GM23338 (cell line): ENCODE data around the gene CHN2. TPM values are rescaled to one million over a fixed set of nuclear protein-coding genes. Genes with fewer than 3 reads are reported as not detected.

Source experiments
- ATAC-seq: fragments of 200-7000 bp; cut with Tn5 transposase; 3 replicates; pipeline ENCODE4 v1.9.1; 2020
- DNase-seq: peaks from one replicate; pipeline ENCODE4 v3.0.0-alpha.2; 2015; ENCODE audit warnings: low spot score
- H2AFZ ChIP-seq: fragments of 200-600 bp; sonication (generic); 2 replicates; pipeline ENCODE4 v1.8.0; 2016; ENCODE audit warnings: antibody characterized with exemption, mild to moderate bottlenecking, moderate library complexity
- H3F3A ChIP-seq: fragments of 200-600 bp; sonication (generic); replicated peaks from 2 replicates; pipeline ENCODE4 v1.8.0; 2017; ENCODE audit warnings: antibody characterized with exemption, mixed run types, low read depth
- H3K27ac ChIP-seq: fragments of 200-600 bp; sonication (generic); 2 replicates; pipeline ENCODE4 v1.6.1; 2016; ENCODE audit warnings: low read depth
- H3K27me3 ChIP-seq: fragments of 200-600 bp; sonication (generic); 2 replicates; pipeline ENCODE4 v1.8.0; 2016; ENCODE audit warnings: mild to moderate bottlenecking, mixed run types, moderate library complexity; ENCODE audit not compliant: insufficient read depth
- H3K36me3 ChIP-seq: fragments of 200-600 bp; sonication (generic); 2 replicates; pipeline ENCODE4 v1.8.0; 2016; ENCODE audit warnings: mild to moderate bottlenecking; ENCODE audit not compliant: insufficient read depth
- H3K4me1 ChIP-seq: fragments of 200-600 bp; sonication (generic); 2 replicates; pipeline ENCODE4 v1.8.0; 2016; ENCODE audit warnings: mild to moderate bottlenecking, moderate library complexity; ENCODE audit not compliant: insufficient read depth
- H3K4me2 ChIP-seq: fragments of 200-600 bp; sonication (generic); 2 replicates; pipeline ENCODE4 v1.7.1; 2017; ENCODE audit warnings: mixed run types
- H3K4me3 ChIP-seq: fragments of 200-600 bp; sonication (generic); 2 replicates; pipeline ENCODE4 v1.6.1; 2016; ENCODE audit warnings: mixed run types
- H3K79me2 ChIP-seq: fragments of 200-600 bp; sonication (generic); replicated peaks from 2 replicates; pipeline ENCODE4 v1.8.0; 2017; ENCODE audit warnings: mild to moderate bottlenecking; ENCODE audit not compliant: insufficient read depth
- H3K9me2 ChIP-seq: fragments of 200-600 bp; sonication (generic); 2 replicates; pipeline ENCODE4 v1.8.0; 2017; ENCODE audit not compliant: insufficient read depth
- H4K20me1 ChIP-seq: fragments of 200-600 bp; sonication (generic); replicated peaks from 2 replicates; pipeline ENCODE4 v1.8.0; 2017; ENCODE audit warnings: mild to moderate bottlenecking; ENCODE audit not compliant: insufficient read depth
- H3K27ac Mint-ChIP-seq: 2 replicates; pipeline ENCODE4 v1.8.0; 2020; ENCODE audit warnings: inconsistent platforms, mild to moderate bottlenecking, moderate library complexity, mixed read lengths
- H3K27me3 Mint-ChIP-seq: 3 replicates; pipeline ENCODE4 v1.8.0; 2022; ENCODE audit warnings: low read depth, mild to moderate bottlenecking, moderate library complexity, mixed read lengths, inconsistent platforms; ENCODE audit not compliant: insufficient read depth, poor library complexity
- H3K36me3 Mint-ChIP-seq: 3 replicates; pipeline ENCODE4 v1.8.0; 2021; ENCODE audit warnings: low read depth, mild to moderate bottlenecking, inconsistent platforms, moderate library complexity, mixed read lengths
- H3K4me1 Mint-ChIP-seq: 3 replicates; pipeline ENCODE4 v1.8.0; 2020; ENCODE audit warnings: mild to moderate bottlenecking, inconsistent platforms, mixed read lengths
- H3K4me3 Mint-ChIP-seq: 3 replicates; pipeline ENCODE4 v1.8.0; 2021; ENCODE audit warnings: moderate library complexity, mild to moderate bottlenecking, inconsistent platforms, mixed read lengths
- H3K9me3 Mint-ChIP-seq: 3 replicates; pipeline ENCODE4 v1.8.0; 2020; ENCODE audit warnings: moderate library complexity, mild to moderate bottlenecking, inconsistent platforms, mixed read lengths
- CREB1 ChIP-seq: fragments of 250-450 bp; sonication (Bioruptor Pico); IDR thresholded peaks from 2 replicates; pipeline ENCODE4 v1.5.0; 2020; ENCODE audit warnings: low read depth, mild to moderate bottlenecking, moderate library complexity
- EZH2 ChIP-seq: fragments of 200-600 bp; sonication (generic); IDR thresholded peaks from one replicate; pipeline ENCODE4 v1.8.0; 2017; ENCODE audit warnings: antibody characterized with exemption, mild to moderate bottlenecking, low read depth; ENCODE audit not compliant: unreplicated experiment
- EZH2phosphoT487 ChIP-seq: fragments of 200-600 bp; sonication (generic); IDR thresholded peaks from one replicate; pipeline ENCODE4 v1.8.1; 2018; ENCODE audit warnings: antibody characterized with exemption; ENCODE audit not compliant: unreplicated experiment
- JUNB ChIP-seq: IDR thresholded peaks from one replicate; pipeline ENCODE4 v1.6.1; 2016; ENCODE audit warnings: antibody characterized with exemption; ENCODE audit not compliant: unreplicated experiment
- NANOG ChIP-seq: IDR thresholded peaks from 2 replicates; pipeline ENCODE4 v1.6.1; 2016; ENCODE audit warnings: antibody characterized with exemption, borderline replicate concordance
- ZNF114 ChIP-seq: fragments of 250-450 bp; sonication (Bioruptor Pico); IDR thresholded peaks from 2 replicates; pipeline ENCODE4 v1.5.0; 2020; ENCODE audit warnings: mild to moderate bottlenecking, moderate library complexity
- ZNF331 ChIP-seq: fragments of 250-450 bp; sonication (Bioruptor Pico); IDR thresholded peaks from 2 replicates; pipeline ENCODE4 v1.5.0; 2020; ENCODE audit warnings: low read depth, mild to moderate bottlenecking, moderate library complexity
- polyA plus RNA-seq: library from polyadenylated mRNA; unstranded; fragments of >200 nt; fragmentation: Nextera tagmentation; extraction: Ambion mirVana; gene quantifications from 2 replicates; pipeline ENCODE4 v1.2.1, GENCODE V29; 2016
- total RNA-seq: library from RNA; depleted of rRNA; stranded (reverse); fragments of >200 nt; shearing (Covaris generic); gene quantifications from 2 replicates; pipeline ENCODE4 v1.2.3, GENCODE V29; 2014
- TF ChIP-seq, protein P1 (sequence below): IDR thresholded peaks from 2 replicates; pipeline ENCODE4 v1.6.1; 2016; ENCODE audit warnings: antibody characterized with exemption
- TF ChIP-seq, protein P2 (sequence below): fragments of 250-450 bp; sonication (Bioruptor Pico); IDR thresholded peaks from 2 replicates; pipeline ENCODE4 v1.5.0; 2020; ENCODE audit warnings: mild to moderate bottlenecking, moderate library complexity
- TF ChIP-seq, protein P3 (sequence below): IDR thresholded peaks from one replicate; pipeline ENCODE4 v1.6.1; 2018; ENCODE audit warnings: antibody characterized with exemption; ENCODE audit not compliant: unreplicated experiment

Gene CHN2
- total and polyA plus RNA-seq, 2 experiments from 2014 or later: 6.1 to 7.5 TPM

DNA sequence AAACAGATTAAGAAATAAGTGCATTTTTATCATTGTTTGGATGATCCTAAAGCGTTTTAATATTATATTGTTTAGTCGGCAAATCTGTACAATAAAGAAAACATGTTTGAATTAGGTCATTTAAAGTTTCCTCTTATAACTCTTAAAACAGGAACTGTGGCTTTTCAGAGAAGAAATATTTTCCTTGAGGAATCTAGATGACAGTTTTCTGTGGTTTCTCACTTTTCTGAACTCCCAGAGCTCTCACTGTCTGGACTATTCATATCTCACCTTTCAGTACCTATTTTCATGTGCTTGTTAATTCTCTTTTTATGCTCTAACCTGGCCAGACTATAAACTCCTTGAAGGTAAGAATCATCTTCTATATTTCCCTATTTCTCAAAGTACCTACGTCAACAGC is 135.1 kb downstream of the CHN2 start:
- Histone ChIP-seq H4K20me1 (no peaks in the 10 kb centered on the region), H3F3A (no peaks in the 10 kb centered on the region), H3K4me2 (no peak overlapping the region), H3K4me1 (peaks cover 8% of the 10 kb centered on the region; the same call in 1 of the 2 replicates), H3K9me2 (peaks cover 8% of the 10 kb centered on the region; the same call in 1 of the 2 replicates), H3K27ac (no peak overlapping the region), H3K79me2 (no peaks in the 10 kb centered on the region), H3K4me3 (no peak overlapping the region), H3K36me3 (no peaks in the 10 kb centered on the region), H2AFZ (no peak overlapping the region), H3K27me3 (no peaks in the 10 kb centered on the region)
- TF ChIP-seq, protein P1, sequence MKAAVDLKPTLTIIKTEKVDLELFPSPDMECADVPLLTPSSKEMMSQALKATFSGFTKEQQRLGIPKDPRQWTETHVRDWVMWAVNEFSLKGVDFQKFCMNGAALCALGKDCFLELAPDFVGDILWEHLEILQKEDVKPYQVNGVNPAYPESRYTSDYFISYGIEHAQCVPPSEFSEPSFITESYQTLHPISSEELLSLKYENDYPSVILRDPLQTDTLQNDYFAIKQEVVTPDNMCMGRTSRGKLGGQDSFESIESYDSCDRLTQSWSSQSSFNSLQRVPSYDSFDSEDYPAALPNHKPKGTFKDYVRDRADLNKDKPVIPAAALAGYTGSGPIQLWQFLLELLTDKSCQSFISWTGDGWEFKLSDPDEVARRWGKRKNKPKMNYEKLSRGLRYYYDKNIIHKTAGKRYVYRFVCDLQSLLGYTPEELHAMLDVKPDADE: no peak
- TF ChIP-seq NANOG (no peak), ZNF114 (no peak), ZNF331 (CRISPR knock-in tag) (no peak), JUNB (no peak), CREB1 (CRISPR knock-in tag) (no peak), EZH2phosphoT487 (no peak), EZH2 (no peak)
- TF ChIP-seq, protein P2, sequence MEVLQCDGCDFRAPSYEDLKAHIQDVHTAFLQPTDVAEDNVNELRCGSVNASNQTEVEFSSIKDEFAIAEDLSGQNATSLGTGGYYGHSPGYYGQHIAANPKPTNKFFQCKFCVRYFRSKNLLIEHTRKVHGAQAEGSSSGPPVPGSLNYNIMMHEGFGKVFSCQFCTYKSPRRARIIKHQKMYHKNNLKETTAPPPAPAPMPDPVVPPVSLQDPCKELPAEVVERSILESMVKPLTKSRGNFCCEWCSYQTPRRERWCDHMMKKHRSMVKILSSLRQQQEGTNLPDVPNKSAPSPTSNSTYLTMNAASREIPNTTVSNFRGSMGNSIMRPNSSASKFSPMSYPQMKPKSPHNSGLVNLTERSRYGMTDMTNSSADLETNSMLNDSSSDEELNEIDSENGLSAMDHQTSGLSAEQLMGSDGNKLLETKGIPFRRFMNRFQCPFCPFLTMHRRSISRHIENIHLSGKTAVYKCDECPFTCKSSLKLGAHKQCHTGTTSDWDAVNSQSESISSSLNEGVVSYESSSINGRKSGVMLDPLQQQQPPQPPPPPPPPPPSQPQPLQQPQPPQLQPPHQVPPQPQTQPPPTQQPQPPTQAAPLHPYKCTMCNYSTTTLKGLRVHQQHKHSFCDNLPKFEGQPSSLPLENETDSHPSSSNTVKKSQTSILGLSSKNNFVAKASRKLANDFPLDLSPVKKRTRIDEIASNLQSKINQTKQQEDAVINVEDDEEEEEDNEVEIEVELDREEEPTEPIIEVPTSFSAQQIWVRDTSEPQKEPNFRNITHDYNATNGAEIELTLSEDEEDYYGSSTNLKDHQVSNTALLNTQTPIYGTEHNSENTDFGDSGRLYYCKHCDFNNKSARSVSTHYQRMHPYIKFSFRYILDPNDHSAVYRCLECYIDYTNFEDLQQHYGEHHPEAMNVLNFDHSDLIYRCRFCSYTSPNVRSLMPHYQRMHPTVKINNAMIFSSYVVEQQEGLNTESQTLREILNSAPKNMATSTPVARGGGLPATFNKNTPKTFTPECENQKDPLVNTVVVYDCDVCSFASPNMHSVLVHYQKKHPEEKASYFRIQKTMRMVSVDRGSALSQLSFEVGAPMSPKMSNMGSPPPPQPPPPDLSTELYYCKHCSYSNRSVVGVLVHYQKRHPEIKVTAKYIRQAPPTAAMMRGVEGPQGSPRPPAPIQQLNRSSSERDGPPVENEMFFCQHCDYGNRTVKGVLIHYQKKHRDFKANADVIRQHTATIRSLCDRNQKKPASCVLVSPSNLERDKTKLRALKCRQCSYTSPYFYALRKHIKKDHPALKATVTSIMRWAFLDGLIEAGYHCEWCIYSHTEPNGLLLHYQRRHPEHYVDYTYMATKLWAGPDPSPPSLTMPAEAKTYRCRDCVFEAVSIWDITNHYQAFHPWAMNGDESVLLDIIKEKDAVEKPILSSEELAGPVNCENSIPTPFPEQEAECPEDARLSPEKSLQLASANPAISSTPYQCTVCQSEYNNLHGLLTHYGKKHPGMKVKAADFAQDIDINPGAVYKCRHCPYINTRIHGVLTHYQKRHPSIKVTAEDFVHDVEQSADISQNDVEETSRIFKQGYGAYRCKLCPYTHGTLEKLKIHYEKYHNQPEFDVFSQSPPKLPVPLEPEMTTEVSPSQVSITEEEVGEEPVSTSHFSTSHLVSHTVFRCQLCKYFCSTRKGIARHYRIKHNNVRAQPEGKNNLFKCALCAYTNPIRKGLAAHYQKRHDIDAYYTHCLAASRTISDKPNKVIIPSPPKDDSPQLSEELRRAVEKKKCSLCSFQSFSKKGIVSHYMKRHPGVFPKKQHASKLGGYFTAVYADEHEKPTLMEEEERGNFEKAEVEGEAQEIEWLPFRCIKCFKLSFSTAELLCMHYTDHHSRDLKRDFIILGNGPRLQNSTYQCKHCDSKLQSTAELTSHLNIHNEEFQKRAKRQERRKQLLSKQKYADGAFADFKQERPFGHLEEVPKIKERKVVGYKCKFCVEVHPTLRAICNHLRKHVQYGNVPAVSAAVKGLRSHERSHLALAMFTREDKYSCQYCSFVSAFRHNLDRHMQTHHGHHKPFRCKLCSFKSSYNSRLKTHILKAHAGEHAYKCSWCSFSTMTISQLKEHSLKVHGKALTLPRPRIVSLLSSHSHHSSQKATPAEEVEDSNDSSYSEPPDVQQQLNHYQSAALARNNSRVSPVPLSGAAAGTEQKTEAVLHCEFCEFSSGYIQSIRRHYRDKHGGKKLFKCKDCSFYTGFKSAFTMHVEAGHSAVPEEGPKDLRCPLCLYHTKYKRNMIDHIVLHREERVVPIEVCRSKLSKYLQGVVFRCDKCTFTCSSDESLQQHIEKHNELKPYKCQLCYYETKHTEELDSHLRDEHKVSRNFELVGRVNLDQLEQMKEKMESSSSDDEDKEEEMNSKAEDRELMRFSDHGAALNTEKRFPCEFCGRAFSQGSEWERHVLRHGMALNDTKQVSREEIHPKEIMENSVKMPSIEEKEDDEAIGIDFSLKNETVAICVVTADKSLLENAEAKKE: no peak
- TF ChIP-seq, protein P3, sequence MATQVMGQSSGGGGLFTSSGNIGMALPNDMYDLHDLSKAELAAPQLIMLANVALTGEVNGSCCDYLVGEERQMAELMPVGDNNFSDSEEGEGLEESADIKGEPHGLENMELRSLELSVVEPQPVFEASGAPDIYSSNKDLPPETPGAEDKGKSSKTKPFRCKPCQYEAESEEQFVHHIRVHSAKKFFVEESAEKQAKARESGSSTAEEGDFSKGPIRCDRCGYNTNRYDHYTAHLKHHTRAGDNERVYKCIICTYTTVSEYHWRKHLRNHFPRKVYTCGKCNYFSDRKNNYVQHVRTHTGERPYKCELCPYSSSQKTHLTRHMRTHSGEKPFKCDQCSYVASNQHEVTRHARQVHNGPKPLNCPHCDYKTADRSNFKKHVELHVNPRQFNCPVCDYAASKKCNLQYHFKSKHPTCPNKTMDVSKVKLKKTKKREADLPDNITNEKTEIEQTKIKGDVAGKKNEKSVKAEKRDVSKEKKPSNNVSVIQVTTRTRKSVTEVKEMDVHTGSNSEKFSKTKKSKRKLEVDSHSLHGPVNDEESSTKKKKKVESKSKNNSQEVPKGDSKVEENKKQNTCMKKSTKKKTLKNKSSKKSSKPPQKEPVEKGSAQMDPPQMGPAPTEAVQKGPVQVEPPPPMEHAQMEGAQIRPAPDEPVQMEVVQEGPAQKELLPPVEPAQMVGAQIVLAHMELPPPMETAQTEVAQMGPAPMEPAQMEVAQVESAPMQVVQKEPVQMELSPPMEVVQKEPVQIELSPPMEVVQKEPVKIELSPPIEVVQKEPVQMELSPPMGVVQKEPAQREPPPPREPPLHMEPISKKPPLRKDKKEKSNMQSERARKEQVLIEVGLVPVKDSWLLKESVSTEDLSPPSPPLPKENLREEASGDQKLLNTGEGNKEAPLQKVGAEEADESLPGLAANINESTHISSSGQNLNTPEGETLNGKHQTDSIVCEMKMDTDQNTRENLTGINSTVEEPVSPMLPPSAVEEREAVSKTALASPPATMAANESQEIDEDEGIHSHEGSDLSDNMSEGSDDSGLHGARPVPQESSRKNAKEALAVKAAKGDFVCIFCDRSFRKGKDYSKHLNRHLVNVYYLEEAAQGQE: no peak
- Mint-ChIP-seq H3K27ac (no peak overlapping the region), H3K4me3 (no peak overlapping the region), H3K9me3 (no peaks in the 10 kb centered on the region), H3K4me1 (peaks cover 8% of the 10 kb centered on the region), H3K27me3 (peaks cover 5% of the 10 kb centered on the region), H3K36me3 (no peaks in the 10 kb centered on the region; the same call in 2 of the 3 replicates)
- ATAC-seq (no peak), DNase-seq (no peak)
